Panc1 (cell line): ENCODE measurements around the gene COL4A1. TPM values are rescaled to one million over a fixed set of nuclear protein-coding genes. Genes with fewer than 3 reads are reported as not detected.

Source experiments
- ATAC-seq: fragments of 200-7000 bp; cut with Tn5 transposase; 2 replicates; pipeline ENCODE4 v1.9.1; 2020; ENCODE audit warnings: mild to moderate bottlenecking, moderate library complexity
- BruUV-seq: library from RNA; stranded (reverse); fragments of 400-500 nt; replicated peaks from 2 replicates; lab custom pipeline; 2021; lab: Mats Ljungman, UMichigan
- CTCF ChIA-PET: fragments of 300-600 bp; sonication (Branson Sonifier 250); formaldehyde crosslinking; loops from one replicate; lab custom pipeline; 2022; ENCODE audit warnings: antibody characterized with exemption; lab: Charles Lee
- POLR2A ChIA-PET: fragments of 300-600 bp; sonication (Branson Sonifier 250); formaldehyde crosslinking; loops from one replicate; lab custom pipeline; 2022; ENCODE audit warnings: antibody characterized with exemption; lab: Charles Lee
- DNase-seq: peaks from one replicate; pipeline ENCODE4 v3.0.0-alpha.2; 2010; ENCODE audit warnings: low read depth, low spot score
- H3K27ac ChIP-seq: 2 replicates; pipeline ENCODE4 v1.5.1; 2011; ENCODE audit warnings: mild to moderate bottlenecking, low read length, inconsistent platforms
- H3K27me3 ChIP-seq: fragments of 200-500 bp; sonication (Bioruptor generic); 2 replicates; pipeline ENCODE4 v1.6.0; 2014; ENCODE audit warnings: low read length, inconsistent platforms; ENCODE audit not compliant: control insufficient read depth, insufficient read depth
- H3K36me3 ChIP-seq: fragments of 200-500 bp; sonication (Bioruptor generic); 2 replicates; pipeline ENCODE4 v1.5.1; 2014; ENCODE audit warnings: inconsistent platforms, mild to moderate bottlenecking, low read length, moderate library complexity; ENCODE audit not compliant: control insufficient read depth, insufficient read depth
- H3K4me1 ChIP-seq: 2 replicates; pipeline ENCODE4 v1.5.1; 2011; ENCODE audit warnings: inconsistent platforms, mild to moderate bottlenecking, low read length, moderate library complexity; ENCODE audit not compliant: control insufficient read depth, insufficient read depth
- H3K4me3 ChIP-seq, 2 experiments: 2 replicates each; pipeline ENCODE4 v1.5.1; 2011 to 2012; ENCODE audit warnings: low read depth in 2 of 2, low read length in 2 of 2, mild to moderate bottlenecking in 2 of 2, inconsistent platforms in 1 of 2, moderate library complexity in 1 of 2
- H3K9me3 ChIP-seq: fragments of 200-500 bp; sonication (Bioruptor generic); 2 replicates; pipeline ENCODE4 v1.5.1; 2014; ENCODE audit warnings: low read depth, mild to moderate bottlenecking, inconsistent platforms, low read length, moderate library complexity; ENCODE audit not compliant: control insufficient read depth, insufficient read depth
- POLR2AphosphoS5 ChIP-seq: IDR thresholded peaks from 2 replicates; pipeline ENCODE4 v1.6.1; 2012; ENCODE audit warnings: mild to moderate bottlenecking, low read depth, low read length, moderate library complexity
- SIN3A ChIP-seq: IDR thresholded peaks from 2 replicates; pipeline ENCODE4 v1.6.1; 2012; ENCODE audit warnings: low read depth, mild to moderate bottlenecking, low read length, moderate library complexity, borderline replicate concordance; ENCODE audit not compliant: insufficient read depth
- TCF7L2 ChIP-seq: IDR thresholded peaks from 2 replicates; pipeline ENCODE4 v1.6.1; 2011; ENCODE audit warnings: mild to moderate bottlenecking, low read depth, low read length, inconsistent platforms
- in situ Hi-C: cut with HindIII; loops from 2 replicates; pipeline ENCODE4 v1.10.0; 2016; ENCODE audit warnings: low sequenced_read_pairs, low pct_unique_long_range_greater_than_20kb
- intact Hi-C: fragments of 100-400 bp; cut with micrococcal nuclease; formaldehyde crosslinking; loops from one replicate; pipeline ENCODE4 v1.10.0; 2022; ENCODE audit not compliant: unreplicated experiment
- total RNA-seq: library from RNA; stranded (reverse); gene quantifications from one replicate; pipeline ENCODE4 v1.2.1, GENCODE V29; 2021; ENCODE audit not compliant: unreplicated experiment
- TF ChIP-seq, protein P1 (sequence below): fragments of 450-650 bp; IDR thresholded peaks from 2 replicates; pipeline ENCODE4 v1.5.1; 2017; ENCODE audit warnings: mild to moderate bottlenecking
- TF ChIP-seq, protein P2 (sequence below), 2 experiments: IDR thresholded peaks; 2 replicates each; pipeline ENCODE4 v1.6.1; 2011 to 2012; ENCODE audit warnings: low read depth in 2 of 2, control low read depth in 1 of 2, low read length in 1 of 2, mild to moderate bottlenecking in 1 of 2, moderate library complexity in 1 of 2; ENCODE audit not compliant: insufficient read depth in 1 of 2

COL4A1 gene
- total RNA-seq, 1 experiment from 2014 or later: 1.1 TPM

DNA sequence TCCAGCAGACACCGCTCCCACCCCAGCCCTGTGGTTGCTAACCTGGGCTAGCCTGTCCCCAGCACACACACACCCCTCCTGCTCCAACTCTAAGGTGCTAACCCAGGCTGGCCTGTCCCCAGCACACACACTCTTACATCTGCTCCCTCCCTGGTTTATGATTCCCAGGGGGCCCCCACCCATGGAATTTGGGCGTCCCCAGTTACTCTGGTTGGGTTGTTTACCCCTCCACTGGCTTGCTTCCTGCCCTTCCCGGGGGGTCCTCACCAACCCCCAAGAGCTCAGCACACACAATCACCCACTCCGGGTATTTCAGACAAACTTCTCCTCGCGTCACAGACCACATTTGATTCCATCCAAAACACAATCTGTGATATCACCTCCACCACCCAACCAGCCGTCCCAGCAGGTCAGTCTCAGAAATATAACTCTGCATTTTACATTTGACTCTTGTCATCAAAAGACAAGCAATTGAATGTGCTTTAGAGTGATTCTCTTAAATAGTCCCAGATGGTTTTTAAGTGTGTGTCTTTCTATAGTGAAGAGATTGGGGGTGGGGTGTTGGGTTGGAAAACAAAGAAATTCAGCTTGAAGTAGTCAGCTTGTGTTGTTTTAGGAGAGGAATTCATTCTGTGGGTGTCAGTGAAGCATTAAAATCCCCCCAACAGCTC, 20.2 kb upstream of the COL4A1 start:
- no TSS peak for BruUV-seq
- in situ Hi-C loops (no loop called here), intact Hi-C loops (no loop called here)
- no peak overlapping the region for H3K27ac ChIP-seq
- ATAC-seq: no peak
- no peak for DNase-seq
- H3K4me1 ChIP-seq: no peaks in the 10 kb centered on the region
- no peak overlapping the region for H3K4me3 ChIP-seq
- no peaks in the 10 kb centered on the region for H3K9me3 ChIP-seq
- no peaks in the 10 kb centered on the region for H3K27me3 ChIP-seq
- TF ChIP-seq POLR2AphosphoS5 (no peak), TCF7L2 (no peak), SIN3A (no peak)
- TF ChIP-seq, protein P1, sequence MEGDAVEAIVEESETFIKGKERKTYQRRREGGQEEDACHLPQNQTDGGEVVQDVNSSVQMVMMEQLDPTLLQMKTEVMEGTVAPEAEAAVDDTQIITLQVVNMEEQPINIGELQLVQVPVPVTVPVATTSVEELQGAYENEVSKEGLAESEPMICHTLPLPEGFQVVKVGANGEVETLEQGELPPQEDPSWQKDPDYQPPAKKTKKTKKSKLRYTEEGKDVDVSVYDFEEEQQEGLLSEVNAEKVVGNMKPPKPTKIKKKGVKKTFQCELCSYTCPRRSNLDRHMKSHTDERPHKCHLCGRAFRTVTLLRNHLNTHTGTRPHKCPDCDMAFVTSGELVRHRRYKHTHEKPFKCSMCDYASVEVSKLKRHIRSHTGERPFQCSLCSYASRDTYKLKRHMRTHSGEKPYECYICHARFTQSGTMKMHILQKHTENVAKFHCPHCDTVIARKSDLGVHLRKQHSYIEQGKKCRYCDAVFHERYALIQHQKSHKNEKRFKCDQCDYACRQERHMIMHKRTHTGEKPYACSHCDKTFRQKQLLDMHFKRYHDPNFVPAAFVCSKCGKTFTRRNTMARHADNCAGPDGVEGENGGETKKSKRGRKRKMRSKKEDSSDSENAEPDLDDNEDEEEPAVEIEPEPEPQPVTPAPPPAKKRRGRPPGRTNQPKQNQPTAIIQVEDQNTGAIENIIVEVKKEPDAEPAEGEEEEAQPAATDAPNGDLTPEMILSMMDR: no peak
- TF ChIP-seq, protein P2, sequence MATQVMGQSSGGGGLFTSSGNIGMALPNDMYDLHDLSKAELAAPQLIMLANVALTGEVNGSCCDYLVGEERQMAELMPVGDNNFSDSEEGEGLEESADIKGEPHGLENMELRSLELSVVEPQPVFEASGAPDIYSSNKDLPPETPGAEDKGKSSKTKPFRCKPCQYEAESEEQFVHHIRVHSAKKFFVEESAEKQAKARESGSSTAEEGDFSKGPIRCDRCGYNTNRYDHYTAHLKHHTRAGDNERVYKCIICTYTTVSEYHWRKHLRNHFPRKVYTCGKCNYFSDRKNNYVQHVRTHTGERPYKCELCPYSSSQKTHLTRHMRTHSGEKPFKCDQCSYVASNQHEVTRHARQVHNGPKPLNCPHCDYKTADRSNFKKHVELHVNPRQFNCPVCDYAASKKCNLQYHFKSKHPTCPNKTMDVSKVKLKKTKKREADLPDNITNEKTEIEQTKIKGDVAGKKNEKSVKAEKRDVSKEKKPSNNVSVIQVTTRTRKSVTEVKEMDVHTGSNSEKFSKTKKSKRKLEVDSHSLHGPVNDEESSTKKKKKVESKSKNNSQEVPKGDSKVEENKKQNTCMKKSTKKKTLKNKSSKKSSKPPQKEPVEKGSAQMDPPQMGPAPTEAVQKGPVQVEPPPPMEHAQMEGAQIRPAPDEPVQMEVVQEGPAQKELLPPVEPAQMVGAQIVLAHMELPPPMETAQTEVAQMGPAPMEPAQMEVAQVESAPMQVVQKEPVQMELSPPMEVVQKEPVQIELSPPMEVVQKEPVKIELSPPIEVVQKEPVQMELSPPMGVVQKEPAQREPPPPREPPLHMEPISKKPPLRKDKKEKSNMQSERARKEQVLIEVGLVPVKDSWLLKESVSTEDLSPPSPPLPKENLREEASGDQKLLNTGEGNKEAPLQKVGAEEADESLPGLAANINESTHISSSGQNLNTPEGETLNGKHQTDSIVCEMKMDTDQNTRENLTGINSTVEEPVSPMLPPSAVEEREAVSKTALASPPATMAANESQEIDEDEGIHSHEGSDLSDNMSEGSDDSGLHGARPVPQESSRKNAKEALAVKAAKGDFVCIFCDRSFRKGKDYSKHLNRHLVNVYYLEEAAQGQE (IDR thresholded peaks at IDR 0.05; ENCODE audit: insufficient read depth in 1 of 2, low read depth in 2 of 2, low read length in 1 of 2): no peak
- CTCF ChIA-PET: no interaction called here
- POLR2A ChIA-PET: no interaction called here
- no peaks in the 10 kb centered on the region for H3K36me3 ChIP-seq

DNA sequence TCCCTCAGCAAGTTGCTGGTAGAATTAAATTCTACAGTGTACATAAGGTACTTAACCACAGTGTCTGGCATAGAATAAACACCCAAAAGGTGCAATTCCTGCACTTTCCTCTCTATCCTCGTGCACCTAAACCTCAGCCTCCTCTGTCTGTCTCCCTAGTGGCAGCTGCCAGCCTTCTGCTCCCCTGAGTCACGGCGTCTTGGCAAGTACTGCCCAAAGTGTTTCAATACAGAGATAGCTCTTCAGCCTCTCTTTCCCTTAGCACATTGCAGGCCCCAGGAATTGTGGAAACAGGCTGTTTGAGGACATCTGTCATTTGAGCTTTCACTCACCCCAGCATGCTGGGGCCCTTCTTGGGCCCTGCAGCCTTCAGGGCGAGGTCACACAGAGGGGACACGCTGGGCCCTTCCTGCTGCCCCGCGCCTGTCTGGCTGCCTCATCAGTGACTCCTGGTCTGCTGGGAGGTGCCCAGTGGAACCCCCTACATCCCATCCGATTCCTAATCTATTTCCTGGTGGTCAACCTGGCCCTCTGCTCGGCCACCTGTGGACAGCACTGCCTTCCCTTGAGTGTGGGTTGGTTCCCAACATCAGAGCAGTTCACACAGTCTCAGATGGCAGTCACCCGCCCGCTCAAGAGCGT, 19.4 kb upstream of the COL4A1 start:
- TF ChIP-seq TCF7L2 (no peak), POLR2AphosphoS5 (no peak), SIN3A (no peak)
- TF ChIP-seq, protein P1: no peak
- TF ChIP-seq, protein P2 (IDR thresholded peaks at IDR 0.05; ENCODE audit: insufficient read depth in 1 of 2, low read depth in 2 of 2, low read length in 1 of 2): no peak
- ChIA-PET POLR2A (interaction anchor here (0.7 kb wide), 1 partner anchor 278 kb away, joined by 8 read pairs; no protein-coding TSS in a partner anchor), CTCF (no interaction called here)
- no peaks in the 10 kb centered on the region for H3K36me3 ChIP-seq
- no TSS peak for BruUV-seq
- no peaks in the 10 kb centered on the region for H3K4me1 ChIP-seq
- in situ Hi-C loops: no loop called here
- H3K27me3 ChIP-seq: no peaks in the 10 kb centered on the region
- H3K9me3 ChIP-seq: no peaks in the 10 kb centered on the region
- no peak overlapping the region for H3K4me3 ChIP-seq
- H3K27ac ChIP-seq: no peak overlapping the region
- 0 out of 2 replicates have a peak, but pooled peaks have one; percentile 34 for ATAC-seq
- intact Hi-C loops: no loop called here
- no peak for DNase-seq
